Sigmoid colon (tissue), 4 donors: ENCODE data around the gene RPL18A.

Source experiments
- POLR2AphosphoS5 ChIP-seq, 4 donors: sonication (generic); formaldehyde crosslinking; IDR thresholded peaks; one replicate each; pipeline ENCODE4 v1.6.1; 2017; ENCODE audit warnings: antibody characterized with exemption in 4 of 4
- TF ChIP-seq, protein P1 (sequence below), 4 experiments: fragments of 450-650 bp in 3 of 4; fragments of 200-600 bp in 1 of 4; IDR thresholded peaks; one replicate each; pipeline ENCODE4 v1.5.1; 2016 to 2019; ENCODE audit warnings: antibody characterized with exemption in 4 of 4, mild to moderate bottlenecking in 3 of 4, moderate library complexity in 2 of 4

DNA sequence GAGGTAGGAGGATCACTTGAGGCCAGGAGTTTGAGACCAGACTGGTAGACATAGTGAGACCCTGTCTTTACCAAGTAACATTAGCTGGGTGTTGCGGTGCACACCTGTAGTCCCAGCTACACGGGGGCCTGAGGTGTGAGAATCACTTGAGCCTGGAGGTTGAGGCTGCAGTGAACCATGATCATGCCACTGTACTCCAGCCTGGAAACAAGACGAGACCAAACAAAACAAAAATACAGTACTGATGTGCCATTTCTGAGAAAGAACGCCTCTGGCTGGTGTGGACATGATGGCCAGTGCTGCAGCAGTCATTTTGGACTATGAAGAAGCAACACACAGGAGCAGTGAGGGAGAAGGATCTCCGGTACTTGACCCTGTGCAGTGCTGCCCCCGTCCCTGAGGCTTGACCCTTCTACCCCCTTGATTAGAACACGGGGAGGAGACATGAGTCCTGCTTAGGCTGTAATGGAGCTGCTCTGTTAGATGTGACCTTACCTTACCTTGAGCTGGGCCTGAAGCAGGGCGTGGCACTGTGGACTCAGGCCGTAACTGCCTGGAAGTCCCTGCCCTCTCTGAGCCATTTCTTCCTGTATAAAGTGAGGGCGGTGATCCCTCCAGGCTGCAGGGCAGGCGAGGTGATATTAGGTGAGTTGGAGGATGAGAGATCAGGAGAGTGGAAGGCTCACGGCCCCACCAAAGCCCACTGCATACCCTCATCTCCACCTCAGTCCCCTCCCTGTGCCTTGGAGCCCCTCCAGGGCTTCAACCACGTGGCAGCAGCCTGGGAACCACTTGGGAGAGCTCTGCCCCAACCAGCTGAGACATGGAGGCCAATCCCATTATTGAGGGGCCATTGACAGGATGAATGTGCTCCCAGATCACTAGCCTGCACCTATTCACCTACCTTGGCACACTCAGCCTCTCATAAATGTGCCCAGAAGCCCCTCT is 5.9 kb downstream of the RPL18A start:
- TF ChIP-seq, protein P1, sequence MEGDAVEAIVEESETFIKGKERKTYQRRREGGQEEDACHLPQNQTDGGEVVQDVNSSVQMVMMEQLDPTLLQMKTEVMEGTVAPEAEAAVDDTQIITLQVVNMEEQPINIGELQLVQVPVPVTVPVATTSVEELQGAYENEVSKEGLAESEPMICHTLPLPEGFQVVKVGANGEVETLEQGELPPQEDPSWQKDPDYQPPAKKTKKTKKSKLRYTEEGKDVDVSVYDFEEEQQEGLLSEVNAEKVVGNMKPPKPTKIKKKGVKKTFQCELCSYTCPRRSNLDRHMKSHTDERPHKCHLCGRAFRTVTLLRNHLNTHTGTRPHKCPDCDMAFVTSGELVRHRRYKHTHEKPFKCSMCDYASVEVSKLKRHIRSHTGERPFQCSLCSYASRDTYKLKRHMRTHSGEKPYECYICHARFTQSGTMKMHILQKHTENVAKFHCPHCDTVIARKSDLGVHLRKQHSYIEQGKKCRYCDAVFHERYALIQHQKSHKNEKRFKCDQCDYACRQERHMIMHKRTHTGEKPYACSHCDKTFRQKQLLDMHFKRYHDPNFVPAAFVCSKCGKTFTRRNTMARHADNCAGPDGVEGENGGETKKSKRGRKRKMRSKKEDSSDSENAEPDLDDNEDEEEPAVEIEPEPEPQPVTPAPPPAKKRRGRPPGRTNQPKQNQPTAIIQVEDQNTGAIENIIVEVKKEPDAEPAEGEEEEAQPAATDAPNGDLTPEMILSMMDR (IDR thresholded peaks at IDR 0.05) = no peak
- peak in 1 of 4 donors; percentile 50 for TF ChIP-seq POLR2AphosphoS5 (IDR thresholded peaks at IDR 0.05)
